Chondrocyte (in vitro differentiated cells): ENCODE data around the gene PPT2. TPM values are rescaled to one million over a fixed set of nuclear protein-coding genes. Genes with fewer than 3 reads are reported as not detected.
A peak's percentile ranks its signal among the peaks of the same experiment; 100 is the strongest.

Source experiments
- DNase-seq: peaks from one replicate; pipeline ENCODE4 v3.0.0; 2021; ENCODE audit warnings: mixed read lengths, low spot score
- H3K27ac Mint-ChIP-seq: one replicate; pipeline ENCODE4 v1.8.0; 2021; ENCODE audit warnings: mild to moderate bottlenecking, moderate library complexity, mixed read lengths; ENCODE audit not compliant: unreplicated experiment
- H3K27me3 Mint-ChIP-seq: 2 replicates; pipeline ENCODE4 v1.8.0; 2021; ENCODE audit warnings: low read depth, mixed read lengths
- H3K36me3 Mint-ChIP-seq: 2 replicates; pipeline ENCODE4 v1.8.0; 2021; ENCODE audit warnings: low read depth, mixed read lengths
- H3K4me1 Mint-ChIP-seq: 2 replicates; pipeline ENCODE4 v1.8.0; 2021; ENCODE audit warnings: low read depth, mild to moderate bottlenecking, mixed read lengths
- H3K4me3 Mint-ChIP-seq: one replicate; pipeline ENCODE4 v1.8.0; 2021; ENCODE audit warnings: mild to moderate bottlenecking, moderate library complexity, mixed read lengths; ENCODE audit not compliant: unreplicated experiment
- H3K9me3 Mint-ChIP-seq: 2 replicates; pipeline ENCODE4 v1.8.0; 2021; ENCODE audit warnings: low read depth, mixed read lengths
- total RNA-seq: library from RNA; stranded (reverse); gene quantifications from 3 replicates; pipeline ENCODE4 v1.2.1, GENCODE V29; 2021
- TF ChIP-seq, protein P1 (sequence below): fragments of 200-600 bp; sonication (generic); IDR thresholded peaks from 2 replicates; pipeline ENCODE4 v1.5.0; 2021; ENCODE audit warnings: antibody characterized with exemption, mild to moderate bottlenecking, moderate library complexity

Gene PPT2
- total RNA-seq, 1 donor from 2014 or later = 35.8 TPM

DNA sequence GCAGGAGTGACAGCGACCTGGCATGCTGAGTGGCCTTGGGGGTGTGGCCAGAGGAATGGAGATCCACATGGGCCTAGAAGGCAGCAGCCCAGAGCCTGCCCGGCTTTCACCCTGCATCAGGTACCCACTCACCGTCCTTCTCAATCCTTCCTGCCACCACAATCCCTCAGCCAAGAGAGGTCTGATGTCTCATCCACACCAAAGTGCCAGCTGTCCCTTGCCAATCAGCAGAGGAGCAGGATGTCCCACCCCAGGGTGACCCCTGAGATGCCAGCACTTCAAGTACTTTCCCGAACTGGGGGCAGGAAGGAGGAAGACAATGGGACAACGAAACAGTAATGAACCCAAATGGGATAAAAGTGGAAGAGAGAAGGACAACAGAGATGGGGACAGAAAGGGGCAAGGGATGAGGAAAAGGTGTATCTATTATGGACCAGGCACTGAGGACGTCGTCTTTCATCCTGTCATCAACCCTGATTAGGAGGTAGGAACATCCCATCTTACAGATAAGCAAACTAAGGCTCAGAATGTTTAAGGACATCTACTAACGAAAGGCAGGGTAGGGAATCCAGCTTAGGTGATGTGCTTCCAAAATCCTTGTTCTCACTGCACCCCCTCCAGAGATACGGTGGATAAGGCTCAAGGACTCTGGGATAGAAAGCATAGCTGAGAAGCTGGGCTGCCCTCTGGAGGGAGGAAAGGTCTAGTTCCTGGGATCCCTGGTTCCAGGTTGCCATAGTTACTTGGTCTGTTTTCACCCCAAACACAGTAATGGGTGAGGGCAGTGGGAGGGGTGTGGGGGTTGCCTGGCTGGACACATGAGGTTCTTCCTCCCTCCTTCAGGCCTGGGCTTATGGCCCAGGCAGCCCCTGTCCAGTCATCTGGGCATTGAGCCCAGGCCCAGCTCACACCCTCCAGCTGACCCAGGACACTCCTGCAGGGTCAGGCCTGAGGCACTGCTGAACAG, 40.3 kb upstream of the PPT2 start:
- Mint-ChIP-seq H3K4me1 (peaks cover 25% of the 10 kb centered on the region), H3K27ac (peak overlapping the region; percentile 67)
- no peak for DNase-seq

DNA sequence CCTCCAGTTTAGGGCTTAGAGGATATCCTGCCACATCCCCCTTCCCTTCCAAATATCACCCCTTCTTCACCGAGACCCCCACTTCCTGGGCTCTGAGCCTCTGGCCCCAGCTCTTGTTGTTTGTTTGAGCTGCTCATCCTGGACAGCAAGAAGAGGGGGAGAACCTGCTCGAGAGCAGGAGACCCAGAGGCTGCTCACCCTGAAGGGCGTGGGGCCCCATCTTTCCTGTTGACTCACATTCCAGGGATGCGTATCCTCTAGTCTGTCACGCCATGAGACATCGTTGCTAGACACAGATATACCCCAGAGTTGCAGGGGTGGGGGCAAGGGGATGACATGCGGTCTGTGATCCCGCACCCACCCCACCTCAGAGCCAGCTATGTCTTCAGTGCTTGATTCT, 39.1 kb upstream of the PPT2 start:
- Mint-ChIP-seq H3K36me3 (peaks cover 14% of the 10 kb centered on the region), H3K9me3 (no peaks in the 10 kb centered on the region), H3K27me3 (peaks cover 3% of the 10 kb centered on the region), H3K4me1 (peaks cover 29% of the 10 kb centered on the region), H3K27ac (peak overlapping the region; percentile 67), H3K4me3 (no peak overlapping the region)
- TF ChIP-seq, protein P1, sequence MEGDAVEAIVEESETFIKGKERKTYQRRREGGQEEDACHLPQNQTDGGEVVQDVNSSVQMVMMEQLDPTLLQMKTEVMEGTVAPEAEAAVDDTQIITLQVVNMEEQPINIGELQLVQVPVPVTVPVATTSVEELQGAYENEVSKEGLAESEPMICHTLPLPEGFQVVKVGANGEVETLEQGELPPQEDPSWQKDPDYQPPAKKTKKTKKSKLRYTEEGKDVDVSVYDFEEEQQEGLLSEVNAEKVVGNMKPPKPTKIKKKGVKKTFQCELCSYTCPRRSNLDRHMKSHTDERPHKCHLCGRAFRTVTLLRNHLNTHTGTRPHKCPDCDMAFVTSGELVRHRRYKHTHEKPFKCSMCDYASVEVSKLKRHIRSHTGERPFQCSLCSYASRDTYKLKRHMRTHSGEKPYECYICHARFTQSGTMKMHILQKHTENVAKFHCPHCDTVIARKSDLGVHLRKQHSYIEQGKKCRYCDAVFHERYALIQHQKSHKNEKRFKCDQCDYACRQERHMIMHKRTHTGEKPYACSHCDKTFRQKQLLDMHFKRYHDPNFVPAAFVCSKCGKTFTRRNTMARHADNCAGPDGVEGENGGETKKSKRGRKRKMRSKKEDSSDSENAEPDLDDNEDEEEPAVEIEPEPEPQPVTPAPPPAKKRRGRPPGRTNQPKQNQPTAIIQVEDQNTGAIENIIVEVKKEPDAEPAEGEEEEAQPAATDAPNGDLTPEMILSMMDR = no peak
- no peak for DNase-seq

More for the DNA sequence above, 40.3 kb upstream of the PPT2 start:
- Mint-ChIP-seq H3K36me3 (peaks cover 13% of the 10 kb centered on the region), H3K4me3 (no peak overlapping the region), H3K27me3 (peaks cover 8% of the 10 kb centered on the region), H3K9me3 (no peaks in the 10 kb centered on the region)
- TF ChIP-seq, protein P1 = peak; percentile 75

DNA sequence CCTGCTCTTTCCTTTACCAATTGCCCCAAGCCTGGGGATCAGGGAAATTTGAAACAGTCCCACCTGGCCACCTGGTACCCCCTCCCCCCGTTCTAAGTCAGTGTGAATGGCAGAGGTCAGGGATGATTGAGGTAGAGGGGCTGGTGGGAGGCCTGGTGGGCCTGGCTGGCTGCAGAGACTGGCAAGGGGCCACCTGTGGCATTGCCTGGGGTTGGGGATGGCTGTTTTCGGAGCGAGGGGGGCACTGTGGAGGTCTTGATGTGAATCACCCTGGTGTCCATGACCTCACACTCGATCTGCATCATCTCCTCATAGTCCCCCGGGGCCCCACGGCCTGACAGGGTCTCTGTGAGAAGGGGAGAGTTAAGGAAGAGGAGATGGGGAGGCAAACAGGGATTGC, 38.3 kb upstream of the PPT2 start:
- H3K27ac Mint-ChIP-seq = no peak overlapping the region
- H3K4me1 Mint-ChIP-seq = peaks cover 28% of the 10 kb centered on the region
- H3K4me3 Mint-ChIP-seq = no peak overlapping the region

DNA sequence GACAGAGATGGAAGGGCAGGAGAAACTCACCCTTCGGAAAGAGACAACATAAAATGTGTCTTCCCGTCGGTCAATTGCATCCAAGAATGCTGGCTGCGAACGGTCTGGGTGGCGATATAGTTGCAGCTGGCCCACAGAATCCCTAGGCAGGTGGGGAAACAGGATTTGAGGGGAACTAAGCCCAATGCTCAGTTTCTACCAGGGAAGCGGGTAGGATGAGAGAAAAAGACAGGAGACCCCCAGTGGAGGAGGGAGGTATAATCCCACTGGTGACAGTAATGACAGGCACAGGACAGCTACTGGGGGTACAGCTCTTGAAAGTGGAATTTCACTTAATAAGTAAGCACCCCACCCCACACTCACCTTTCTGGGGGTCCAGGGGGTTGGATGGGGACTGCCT, 37.3 kb upstream of the PPT2 start:
- no peaks in the 10 kb centered on the region for H3K9me3 Mint-ChIP-seq
- H3K27ac Mint-ChIP-seq = no peak overlapping the region
- peaks cover 21% of the 10 kb centered on the region for H3K36me3 Mint-ChIP-seq
- H3K4me3 Mint-ChIP-seq = no peak overlapping the region
- H3K4me1 Mint-ChIP-seq = peaks cover 28% of the 10 kb centered on the region
- TF ChIP-seq, protein P1 = peak; percentile 72
- no peaks in the 10 kb centered on the region for H3K27me3 Mint-ChIP-seq
- DNase-seq = no peak

More for the DNA sequence above, 38.3 kb upstream of the PPT2 start:
- Mint-ChIP-seq H3K27me3 (no peaks in the 10 kb centered on the region), H3K9me3 (no peaks in the 10 kb centered on the region), H3K36me3 (peaks cover 14% of the 10 kb centered on the region)
- TF ChIP-seq, protein P1 = no peak
- no peak for DNase-seq

DNA sequence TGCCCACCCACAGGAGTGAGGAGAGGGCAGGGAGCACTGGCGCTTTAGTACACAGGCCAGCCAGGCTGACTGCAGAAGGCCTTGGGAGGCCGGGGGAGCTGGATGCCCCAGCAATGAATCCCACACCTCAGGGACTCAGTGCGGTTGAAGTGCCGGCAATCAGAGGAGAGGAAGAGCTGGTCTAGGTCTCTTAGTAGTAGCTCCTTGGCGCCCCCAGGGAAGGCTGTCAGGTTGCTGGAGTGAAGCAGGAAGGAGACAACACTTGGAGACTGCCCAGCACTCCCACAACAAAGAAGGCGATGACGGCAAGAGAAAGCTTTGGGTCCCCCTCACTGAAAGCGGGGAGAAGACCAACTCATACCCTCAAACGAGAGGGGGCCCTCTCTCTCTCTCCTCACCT, 36.5 kb upstream of the PPT2 start:
- Mint-ChIP-seq H3K9me3 (no peaks in the 10 kb centered on the region), H3K4me1 (peaks cover 28% of the 10 kb centered on the region), H3K36me3 (peaks cover 26% of the 10 kb centered on the region), H3K27me3 (no peaks in the 10 kb centered on the region), H3K27ac (no peak overlapping the region), H3K4me3 (no peak overlapping the region)
- TF ChIP-seq, protein P1 = no peak
- DNase-seq = no peak
